GM12873 (cell line): ENCODE results near the gene INSYN2A.

ENCODE experiments used
- TF ChIP-seq, protein P1 (sequence below): IDR thresholded peaks from 2 replicates; pipeline ENCODE4 v1.5.1; 2012; ENCODE audit warnings: low read depth, mild to moderate bottlenecking, moderate library complexity, low read length, control low read depth; ENCODE audit not compliant: insufficient read depth; ENCODE audit errors: missing control alignments

Gene INSYN2A

DNA sequence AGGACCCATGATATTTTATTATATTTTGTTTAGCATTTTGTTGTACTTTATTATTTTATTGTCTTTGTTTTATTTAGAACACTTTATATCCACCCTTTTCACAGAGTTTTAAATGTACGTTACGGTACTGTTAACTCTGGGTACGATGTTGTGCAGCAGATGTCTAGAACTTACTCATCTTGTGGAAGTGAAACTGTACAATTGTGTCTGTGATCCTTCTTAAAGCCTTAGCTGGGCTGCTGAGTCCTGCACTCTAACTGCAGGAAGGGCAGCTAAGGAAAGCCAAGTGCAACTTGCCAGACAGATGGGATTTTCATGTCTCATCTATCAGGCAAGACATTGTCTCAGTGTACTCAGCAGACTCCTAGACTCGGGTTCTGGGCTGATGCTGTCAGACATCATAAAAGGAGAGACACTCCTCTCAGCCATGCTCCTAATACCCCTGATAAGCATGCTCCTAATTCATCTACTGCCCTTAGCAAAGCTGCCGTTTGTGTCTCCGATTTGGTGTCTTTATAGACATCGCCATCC, 14.6 kb upstream of the INSYN2A start:
- TF ChIP-seq, protein P1, sequence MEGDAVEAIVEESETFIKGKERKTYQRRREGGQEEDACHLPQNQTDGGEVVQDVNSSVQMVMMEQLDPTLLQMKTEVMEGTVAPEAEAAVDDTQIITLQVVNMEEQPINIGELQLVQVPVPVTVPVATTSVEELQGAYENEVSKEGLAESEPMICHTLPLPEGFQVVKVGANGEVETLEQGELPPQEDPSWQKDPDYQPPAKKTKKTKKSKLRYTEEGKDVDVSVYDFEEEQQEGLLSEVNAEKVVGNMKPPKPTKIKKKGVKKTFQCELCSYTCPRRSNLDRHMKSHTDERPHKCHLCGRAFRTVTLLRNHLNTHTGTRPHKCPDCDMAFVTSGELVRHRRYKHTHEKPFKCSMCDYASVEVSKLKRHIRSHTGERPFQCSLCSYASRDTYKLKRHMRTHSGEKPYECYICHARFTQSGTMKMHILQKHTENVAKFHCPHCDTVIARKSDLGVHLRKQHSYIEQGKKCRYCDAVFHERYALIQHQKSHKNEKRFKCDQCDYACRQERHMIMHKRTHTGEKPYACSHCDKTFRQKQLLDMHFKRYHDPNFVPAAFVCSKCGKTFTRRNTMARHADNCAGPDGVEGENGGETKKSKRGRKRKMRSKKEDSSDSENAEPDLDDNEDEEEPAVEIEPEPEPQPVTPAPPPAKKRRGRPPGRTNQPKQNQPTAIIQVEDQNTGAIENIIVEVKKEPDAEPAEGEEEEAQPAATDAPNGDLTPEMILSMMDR: no peak

DNA sequence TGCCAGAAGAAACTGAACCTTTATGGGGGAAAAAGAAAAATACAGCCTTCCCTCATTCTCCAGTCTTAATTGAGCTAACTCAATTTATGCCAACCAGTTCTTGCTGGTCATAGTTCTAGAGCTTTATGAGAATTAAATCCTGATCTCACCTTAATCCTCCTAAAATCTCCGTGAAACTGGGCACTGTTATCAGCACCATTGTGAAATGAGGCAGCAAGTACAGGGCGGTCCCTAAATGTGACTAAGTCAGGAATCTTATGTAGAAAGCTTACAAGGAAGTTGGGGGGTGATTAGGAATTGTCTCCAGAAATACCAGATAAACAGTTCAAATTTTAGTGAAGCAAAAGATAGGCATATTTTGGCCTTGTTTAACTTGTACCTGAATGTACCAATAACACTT, 10.7 kb upstream of the INSYN2A start:
- TF ChIP-seq, protein P1: no peak

DNA sequence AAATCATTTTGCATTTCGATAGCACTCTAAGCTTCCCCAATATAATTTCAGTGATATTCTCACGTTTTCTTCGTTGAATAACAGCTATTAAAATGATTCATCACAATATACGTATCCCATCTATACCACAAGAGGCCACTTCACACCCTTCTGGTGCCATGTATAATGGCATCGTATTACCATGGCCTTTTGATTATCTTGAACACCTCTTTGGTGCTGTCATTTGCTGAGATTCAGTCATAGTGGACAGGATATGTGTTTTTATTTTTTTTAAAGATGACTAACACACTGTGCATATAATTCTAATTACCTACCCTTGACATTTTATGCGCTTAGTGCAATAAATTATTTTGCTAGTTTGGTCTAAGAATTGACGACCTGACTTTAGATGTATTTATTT, 6.7 kb upstream of the INSYN2A start:
- TF ChIP-seq, protein P1: no peak

DNA sequence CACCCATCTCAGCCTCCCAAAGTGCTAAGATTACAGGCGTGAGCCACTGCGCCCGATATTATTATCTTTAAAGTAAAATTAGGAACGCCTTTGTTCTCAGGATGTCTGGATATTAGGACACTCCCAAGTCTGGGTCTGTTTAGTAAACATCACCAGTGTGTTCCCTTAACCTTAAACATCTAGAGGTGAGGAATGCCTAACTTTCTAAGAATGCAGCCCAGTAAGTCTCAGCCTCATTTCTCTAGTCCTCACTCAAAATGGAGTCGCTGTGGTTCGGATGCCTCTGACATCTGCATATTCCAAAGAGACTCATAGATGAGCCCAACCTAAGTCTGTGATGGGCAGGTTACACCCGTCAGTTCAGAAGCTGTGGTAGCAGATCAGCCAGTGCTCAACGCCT, 4.3 kb upstream of the INSYN2A start:
- TF ChIP-seq, protein P1: no peak

DNA sequence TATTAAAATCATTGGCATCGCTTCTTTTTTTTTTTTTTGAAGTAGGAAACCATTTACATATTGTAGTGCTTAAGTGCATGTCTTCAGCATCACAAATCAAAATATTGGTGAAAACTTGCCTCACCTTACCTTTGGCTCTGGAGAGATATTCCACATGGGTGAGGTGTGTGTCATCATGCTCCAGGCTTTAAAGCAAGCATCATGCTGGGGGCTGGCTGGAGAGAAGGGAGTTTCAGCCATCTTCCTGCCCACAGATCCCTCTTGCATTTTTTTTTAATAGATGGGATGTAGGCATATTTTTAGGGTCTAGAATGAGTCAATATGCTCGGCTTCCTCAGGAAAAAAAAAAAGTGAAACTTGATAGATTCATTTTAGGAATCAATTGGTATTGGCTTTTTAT, 2.3 kb upstream of the INSYN2A start:
- TF ChIP-seq, protein P1: no peak

DNA sequence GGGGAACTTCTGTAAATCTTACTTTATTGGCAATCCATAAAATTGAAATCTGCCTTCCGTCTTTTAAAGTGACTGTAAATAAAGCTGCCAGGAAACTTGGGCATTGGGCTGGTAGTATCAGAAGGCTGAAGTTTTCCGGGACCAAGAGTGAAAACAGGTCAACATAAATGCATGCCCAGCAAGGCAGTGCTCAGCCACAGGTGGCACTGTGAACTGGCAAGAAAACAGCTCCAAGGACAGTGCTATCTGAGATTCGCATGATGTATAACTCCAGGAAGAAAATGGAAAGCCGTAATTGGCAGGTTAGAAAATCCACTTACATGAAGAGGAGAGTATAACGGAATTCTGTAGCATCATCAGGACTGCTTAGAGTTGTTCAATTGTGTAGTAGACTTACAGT, 1.9 kb upstream of the INSYN2A start:
- TF ChIP-seq, protein P1: no peak

DNA sequence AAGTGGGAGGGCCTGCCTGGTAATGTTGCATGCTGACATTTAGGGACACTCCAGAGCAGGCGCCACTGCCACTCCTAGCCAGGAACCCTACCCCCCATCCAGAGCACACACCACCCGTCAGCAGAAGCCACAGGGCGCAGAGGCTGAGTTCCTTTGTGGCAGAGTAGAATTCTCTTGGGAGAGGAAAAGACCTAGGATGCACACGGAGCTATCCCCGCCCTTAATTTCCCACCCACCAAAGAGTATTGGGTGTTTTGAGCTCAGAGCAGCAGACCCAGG, 702 bp upstream of the INSYN2A start:
- TF ChIP-seq, protein P1: no peak
